ENCODE measurements around the gene RTTN. TPM values are rescaled to one million over a fixed set of nuclear protein-coding genes. Genes with fewer than 3 reads are reported as not detected.
"Not testable (repeated sequence)": the region's sequence is repeated elsewhere in the genome, so short reads cannot be mapped to it uniquely, and the experiment has no call there.

Gene RTTN, protein sequence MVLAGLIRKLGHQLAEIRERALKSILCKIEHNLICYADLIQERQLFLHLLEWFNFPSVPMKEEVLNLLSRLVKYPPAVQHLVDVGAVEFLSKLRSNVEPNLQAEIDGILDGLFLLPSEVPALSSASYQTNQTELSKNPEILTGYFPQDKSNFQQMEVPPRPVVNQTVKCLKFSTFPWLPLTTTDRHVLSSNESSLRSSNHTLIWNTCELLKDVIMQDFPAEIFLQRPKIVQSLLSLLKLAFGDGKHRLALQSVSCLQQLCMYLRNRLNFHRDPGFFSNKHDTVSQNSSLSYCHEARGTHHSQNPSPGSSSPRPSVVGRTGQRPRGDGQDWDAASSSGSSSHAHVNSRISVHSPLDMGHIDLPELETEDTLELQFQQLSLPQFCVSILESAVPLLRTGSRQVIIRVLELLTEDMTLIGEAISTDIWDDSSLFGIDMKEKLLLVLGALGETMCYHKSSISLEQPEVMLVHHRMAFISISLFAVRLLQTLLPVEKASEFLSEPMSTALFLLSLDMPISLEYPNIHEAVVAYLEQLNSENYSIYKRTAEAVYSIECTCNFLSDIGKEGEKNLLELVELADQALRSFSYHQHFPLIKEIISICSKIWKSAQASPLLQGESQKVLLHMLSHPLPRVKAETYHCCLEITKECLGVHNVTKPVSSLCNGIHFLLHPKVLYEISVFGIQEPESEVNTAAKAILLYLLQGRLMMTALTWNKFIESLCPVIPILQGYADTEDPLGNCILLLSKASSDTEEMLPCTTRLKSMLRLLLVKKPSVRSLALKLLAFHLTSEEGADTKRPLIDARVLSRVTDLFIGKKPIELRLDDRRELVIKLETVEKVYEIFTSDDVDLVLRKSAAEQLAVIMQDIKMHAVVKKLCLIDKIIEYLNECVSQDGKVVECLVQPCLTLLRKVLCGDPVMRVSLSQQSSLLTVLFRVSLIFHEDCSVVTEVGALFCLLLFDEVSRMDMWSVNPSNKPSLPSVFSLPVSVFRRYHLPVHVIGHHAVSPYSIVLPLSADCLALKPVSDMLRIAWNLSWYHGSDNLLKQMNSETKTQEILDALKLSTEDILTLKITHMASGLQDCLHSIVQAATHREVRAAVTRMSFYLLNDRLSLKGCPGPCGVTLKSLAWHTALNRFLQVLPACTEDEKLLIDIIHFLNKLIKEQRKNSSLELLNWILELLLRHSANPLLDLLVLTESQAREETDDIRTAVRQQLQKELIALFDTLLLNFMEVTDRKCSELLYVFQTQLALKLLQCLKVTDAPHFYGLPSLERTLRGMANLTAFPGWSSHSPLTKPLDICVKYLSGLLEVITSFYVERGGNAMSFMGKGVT (N-terminal part only)
- total RNA-seq = 10 to 100 TPM in 1 of 2 donors, 1 to 10 TPM in 1; 6.5 to 16.7 TPM

DNA sequence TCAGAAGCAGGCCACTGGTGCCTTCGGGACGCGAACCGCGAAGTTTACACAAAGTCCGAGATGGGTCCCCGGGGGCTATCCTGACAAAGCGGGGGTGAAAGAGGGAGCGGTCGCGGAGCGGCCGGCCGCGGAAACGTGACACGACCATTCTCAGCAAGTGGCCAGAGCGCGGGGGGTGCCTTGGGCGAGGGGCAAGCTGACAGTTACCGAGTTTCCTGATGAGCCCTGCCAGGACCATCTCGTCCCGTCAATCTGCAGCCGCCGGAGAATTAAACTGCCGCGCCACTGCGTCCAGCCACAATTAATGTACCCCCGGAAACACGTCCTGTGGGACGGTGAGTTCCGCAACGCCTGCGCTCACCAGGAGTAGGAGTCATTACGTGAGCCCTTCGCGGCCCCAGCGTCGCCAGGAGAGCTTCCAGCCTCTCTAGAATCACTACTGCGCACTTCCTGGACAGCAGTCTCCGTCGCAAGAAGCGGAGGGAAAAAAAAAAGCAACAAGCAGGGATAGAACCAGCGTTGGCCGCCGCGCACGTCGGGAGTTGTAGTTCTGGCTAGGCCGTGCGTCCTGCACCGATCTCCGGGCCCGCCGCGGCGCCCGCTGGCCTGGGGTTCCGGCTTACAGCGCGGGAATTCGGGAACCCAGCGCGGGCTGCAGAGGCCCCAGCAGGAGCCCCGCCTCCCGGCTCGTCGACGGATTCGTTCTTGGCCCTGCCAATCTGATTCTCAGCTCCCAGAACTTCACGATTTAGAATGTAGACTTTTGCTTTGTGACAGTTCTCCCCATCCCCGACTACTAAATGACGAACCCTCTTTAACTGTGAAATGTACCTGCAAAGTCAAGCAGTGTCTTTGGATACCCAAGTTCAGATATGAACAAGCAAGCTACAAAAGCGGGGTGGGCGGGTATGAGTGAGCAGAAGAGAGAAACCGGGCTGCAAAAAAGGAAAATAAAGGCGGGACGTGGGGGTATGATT lies at the start of gene RTTN:
Gene RTTN, minus strand, starts transcription at position 267 of the 977 bp plus-strand sequence. Its CDS starts 29 bp downstream, at position 238.
- H3K4me3 ChIP-seq = peak within 1 kb of the TSS; percentile 81
- intact Hi-C loops (cut with DNase I) = no loop called here
- TF ChIP-seq, protein P1, sequence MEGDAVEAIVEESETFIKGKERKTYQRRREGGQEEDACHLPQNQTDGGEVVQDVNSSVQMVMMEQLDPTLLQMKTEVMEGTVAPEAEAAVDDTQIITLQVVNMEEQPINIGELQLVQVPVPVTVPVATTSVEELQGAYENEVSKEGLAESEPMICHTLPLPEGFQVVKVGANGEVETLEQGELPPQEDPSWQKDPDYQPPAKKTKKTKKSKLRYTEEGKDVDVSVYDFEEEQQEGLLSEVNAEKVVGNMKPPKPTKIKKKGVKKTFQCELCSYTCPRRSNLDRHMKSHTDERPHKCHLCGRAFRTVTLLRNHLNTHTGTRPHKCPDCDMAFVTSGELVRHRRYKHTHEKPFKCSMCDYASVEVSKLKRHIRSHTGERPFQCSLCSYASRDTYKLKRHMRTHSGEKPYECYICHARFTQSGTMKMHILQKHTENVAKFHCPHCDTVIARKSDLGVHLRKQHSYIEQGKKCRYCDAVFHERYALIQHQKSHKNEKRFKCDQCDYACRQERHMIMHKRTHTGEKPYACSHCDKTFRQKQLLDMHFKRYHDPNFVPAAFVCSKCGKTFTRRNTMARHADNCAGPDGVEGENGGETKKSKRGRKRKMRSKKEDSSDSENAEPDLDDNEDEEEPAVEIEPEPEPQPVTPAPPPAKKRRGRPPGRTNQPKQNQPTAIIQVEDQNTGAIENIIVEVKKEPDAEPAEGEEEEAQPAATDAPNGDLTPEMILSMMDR (IDR thresholded peaks at IDR 0.05) = no peak
- H3K4me1 ChIP-seq = no peaks in the 10 kb centered on the region
- H3K27me3 ChIP-seq = no peaks in the 10 kb centered on the region
- no peaks in the 10 kb centered on the region for H3K36me3 ChIP-seq
- peak; percentile 94 for DNase-seq
- H3K9me3 ChIP-seq = no peaks in the 10 kb centered on the region
- peak within 1 kb of the TSS; percentile 98 for H3K27ac ChIP-seq
- H3K9ac ChIP-seq (ENCODE audit: low read depth in 2 of 2, low read length in 2 of 2) = peak within 1 kb of the TSS; percentile 61 to 68

DNA sequence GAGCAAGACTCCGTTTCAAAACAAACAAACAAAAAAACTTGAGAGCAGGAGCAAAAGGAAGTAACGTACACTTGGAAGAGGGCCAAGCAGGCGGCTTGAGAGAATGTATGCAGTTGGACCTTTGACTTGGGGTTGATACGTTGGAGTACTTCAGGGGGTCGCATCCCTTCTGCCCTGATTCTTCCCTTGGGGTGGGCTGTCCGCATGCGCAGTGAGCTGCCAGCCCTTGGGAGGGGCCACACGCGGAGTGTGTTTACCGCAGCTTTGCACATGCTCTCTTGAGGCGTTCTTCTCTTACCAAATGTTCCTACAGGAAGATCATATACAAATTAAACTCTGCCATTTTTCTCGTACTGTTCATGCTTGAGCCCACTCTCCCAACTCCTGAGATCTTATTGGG lies 45.3 kb upstream of the RTTN start:
- Histone ChIP-seq H3K9ac (ENCODE audit: low read depth in 2 of 2, low read length in 2 of 2) (no peak overlapping the region), H3K9me3 (no peaks in the 10 kb centered on the region), H3K36me3 (no peaks in the 10 kb centered on the region), H3K4me3 (no peak overlapping the region), H3K27me3 (no peaks in the 10 kb centered on the region), H3K4me1 (no peaks in the 10 kb centered on the region), H3K27ac (no peak overlapping the region)
- intact Hi-C loops (cut with DNase I) = no loop called here
- no peak for DNase-seq
- TF ChIP-seq, protein P1 (IDR thresholded peaks at IDR 0.05) = no peak

DNA sequence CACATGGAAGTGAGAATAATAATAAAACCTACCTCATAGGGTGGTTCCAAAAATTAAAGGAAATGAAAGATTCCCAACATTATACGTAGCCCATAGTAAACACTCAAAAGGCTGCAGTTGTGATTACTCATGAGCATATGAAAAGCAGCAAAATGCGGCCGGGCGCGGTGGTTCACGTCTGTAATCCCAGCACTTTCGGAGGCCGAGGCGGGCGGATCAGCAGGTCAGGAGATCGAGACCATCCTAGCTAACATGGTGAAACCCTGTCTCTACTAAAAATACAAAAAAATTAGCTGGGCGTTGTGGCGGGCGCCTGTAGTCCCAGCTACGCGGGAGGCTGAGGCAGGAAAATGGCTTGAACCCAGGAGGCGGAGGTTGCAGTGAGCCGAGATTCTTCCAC lies 44.4 kb upstream of the RTTN start:
- H3K27ac ChIP-seq; H3K36me3 ChIP-seq; H3K9ac ChIP-seq (ENCODE audit: low read depth in 2 of 2, low read length in 2 of 2); intact Hi-C loops (cut with DNase I); DNase-seq; H3K4me1 ChIP-seq; H3K27me3 ChIP-seq; H3K4me3 ChIP-seq; H3K9me3 ChIP-seq: not testable (repeated sequence)

DNA sequence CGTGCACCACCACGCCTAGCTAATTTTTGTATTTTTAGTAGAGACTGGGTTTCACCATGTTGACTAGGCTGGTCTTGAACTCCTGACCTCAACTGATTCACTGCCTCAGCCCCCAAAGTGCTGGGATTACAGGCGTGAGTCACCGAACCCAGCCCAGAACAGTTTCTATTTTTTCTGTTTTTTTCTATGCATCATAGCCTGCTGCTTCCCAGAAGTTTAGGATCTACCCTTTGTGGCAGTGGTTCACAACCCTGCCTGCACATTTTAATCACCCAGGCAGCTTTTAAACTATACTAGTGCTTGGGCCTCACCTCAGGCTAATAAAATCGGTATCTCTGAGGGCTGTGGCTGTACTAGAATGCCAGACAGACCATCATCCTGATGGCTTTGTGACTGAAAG lies 43.6 kb upstream of the RTTN start:
- no peak overlapping the region for H3K9ac ChIP-seq (ENCODE audit: low read depth in 2 of 2, low read length in 2 of 2)
- TF ChIP-seq, protein P1 (IDR thresholded peaks at IDR 0.05) = no peak
- intact Hi-C loops (cut with DNase I) = no loop called here
- no peak overlapping the region for H3K27ac ChIP-seq
- H3K27me3 ChIP-seq = no peaks in the 10 kb centered on the region
- no peaks in the 10 kb centered on the region for H3K9me3 ChIP-seq
- no peak overlapping the region for H3K4me3 ChIP-seq
- DNase-seq = no peak
- no peaks in the 10 kb centered on the region for H3K4me1 ChIP-seq
- no peaks in the 10 kb centered on the region for H3K36me3 ChIP-seq

DNA sequence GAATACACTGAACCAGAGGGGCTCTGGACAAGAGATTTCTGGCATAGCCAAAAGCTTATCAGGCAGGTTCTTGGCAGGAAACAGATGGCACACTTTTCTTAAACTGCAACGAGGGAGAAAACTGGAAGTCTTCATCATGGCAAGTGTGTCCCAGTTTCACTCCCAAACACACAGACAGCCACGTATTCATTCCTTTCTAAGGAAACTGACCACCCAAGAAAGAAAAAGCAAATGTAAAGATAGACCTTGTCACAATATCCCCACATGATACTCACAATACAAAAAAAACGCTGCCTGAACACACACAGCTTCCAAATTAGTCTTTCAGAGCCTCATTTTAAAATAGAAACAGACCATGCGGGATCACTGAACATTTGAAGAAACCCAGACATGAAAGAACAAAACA lies 40.6 kb upstream of the RTTN start:
- no peak overlapping the region for H3K9ac ChIP-seq (ENCODE audit: low read depth in 2 of 2, low read length in 2 of 2)
- TF ChIP-seq, protein P1 (IDR thresholded peaks at IDR 0.05) = no peak
- no peaks in the 10 kb centered on the region for H3K27me3 ChIP-seq
- intact Hi-C loops (cut with DNase I) = no loop called here
- no peak overlapping the region for H3K27ac ChIP-seq
- no peaks in the 10 kb centered on the region for H3K9me3 ChIP-seq
- H3K36me3 ChIP-seq = no peaks in the 10 kb centered on the region
- H3K4me1 ChIP-seq = no peaks in the 10 kb centered on the region
- no peak overlapping the region for H3K4me3 ChIP-seq
- DNase-seq = no peak
